Measurements from ENCODE around the gene FAM149B1.
"Not testable (repeated sequence)": the region's sequence is repeated elsewhere in the genome, so short reads cannot be mapped to it uniquely, and the experiment has no call there.

FAM149B1 gene

DNA sequence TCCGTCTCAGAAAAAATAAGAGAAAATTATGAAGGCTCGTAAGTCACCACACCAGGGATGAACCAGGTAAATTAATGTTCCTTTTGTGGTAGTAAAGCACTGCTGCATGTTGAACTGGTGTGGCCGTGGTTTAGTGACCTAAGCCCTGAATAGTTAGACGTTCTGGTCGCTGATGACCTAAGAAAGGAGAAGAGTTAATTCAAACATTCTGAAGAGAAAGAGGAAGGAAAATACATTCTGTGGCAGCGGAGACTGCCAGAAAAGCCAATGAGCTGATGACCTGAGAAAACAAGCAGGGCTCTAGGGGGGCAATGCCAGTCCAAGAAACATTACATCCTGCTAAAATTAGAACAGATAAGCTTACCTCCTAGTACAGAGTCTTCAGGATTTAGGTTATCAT lies 61.6 kb downstream of the FAM149B1 start:
- in situ Hi-C loops (cut with MboI; ENCODE audit: low sequenced_read_pairs), result no loop called here

DNA sequence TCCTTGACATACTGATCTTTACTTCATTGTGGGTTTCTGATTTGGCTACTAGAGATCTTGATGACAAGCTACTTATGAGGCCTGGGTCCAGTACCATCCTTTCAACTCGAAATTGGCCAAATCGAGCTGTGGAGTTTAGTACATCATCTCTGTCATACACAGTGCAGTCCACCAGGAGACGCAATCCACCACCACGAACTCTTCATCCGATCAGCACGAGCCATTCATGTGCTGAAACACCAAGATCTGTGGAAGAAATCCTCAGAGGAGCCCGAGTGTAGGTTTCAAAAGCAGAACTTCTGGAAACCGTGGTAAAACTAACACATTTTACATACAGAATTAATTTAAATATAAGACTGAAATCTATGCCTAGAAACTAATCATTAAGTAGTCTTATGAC lies 65.0 kb downstream of the FAM149B1 start:
- in situ Hi-C loops (cut with MboI; ENCODE audit: low sequenced_read_pairs), result no loop called here

DNA sequence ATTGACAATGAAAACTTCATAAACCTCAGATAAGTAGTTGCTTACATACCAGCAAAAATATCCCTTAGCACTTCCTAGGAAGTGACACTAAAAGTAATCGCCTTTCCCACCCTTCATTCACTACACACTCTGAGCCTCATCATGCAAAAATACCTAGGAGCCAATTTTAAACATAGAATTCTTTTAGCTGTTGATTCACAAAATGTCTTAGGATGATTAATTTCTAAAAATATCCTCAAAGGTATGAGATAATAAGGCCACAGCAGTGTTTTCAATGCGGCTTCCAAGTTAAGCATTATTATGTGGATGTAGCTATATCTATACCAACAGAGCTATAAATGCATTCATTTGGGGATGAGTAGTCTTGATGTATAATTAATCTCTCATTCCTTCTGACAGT lies 66.0 kb downstream of the FAM149B1 start:
- in situ Hi-C loops (cut with MboI; ENCODE audit: low sequenced_read_pairs), result no loop called here

DNA sequence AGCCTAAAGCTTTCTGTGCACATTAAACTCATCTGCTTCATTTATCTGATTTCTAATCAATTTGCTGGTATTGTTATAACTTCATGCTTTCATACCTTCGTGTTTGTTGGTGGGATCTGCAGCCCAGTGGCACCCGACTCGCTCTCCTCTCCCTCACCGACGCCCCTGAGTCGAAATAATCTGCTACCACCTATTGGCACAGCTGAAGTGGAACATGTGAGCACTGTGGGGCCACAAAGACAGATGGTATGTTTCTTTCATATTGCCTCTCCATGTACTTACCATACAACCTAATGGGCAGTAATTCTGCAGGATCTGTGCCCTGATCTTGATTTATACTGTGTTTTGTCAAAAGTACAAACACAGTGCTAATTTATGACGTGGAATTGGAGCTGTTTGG lies 66.8 kb downstream of the FAM149B1 start:
- in situ Hi-C loops (cut with MboI; ENCODE audit: low sequenced_read_pairs), result no loop called here

DNA sequence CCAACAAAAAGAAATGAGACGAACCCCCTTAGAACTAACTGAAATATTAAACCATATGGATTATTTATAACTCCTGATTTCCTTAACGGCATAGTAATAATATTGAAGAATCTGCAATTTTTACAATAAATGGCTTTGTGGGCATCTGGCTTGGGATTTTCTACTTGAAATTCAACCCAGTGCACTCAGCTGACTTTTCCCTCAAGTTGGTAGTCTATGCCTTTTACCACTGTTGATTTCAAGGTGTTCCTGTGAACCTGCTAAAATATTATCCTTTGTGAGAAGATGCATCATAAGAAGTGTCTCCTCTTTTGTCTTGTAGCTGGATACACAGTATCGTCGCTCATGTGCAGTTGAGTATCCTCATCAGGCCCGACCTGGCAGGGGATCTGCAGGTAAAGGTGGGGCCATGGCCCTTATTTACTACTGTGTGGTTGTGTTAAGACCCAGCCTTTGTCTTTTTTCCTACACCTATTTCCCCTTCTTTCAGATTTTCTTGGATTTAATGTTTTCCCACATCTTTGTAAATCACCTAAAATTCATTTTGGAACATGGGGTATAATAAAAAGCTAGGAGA lies 71.2 kb downstream of the FAM149B1 start:
- in situ Hi-C loops (cut with MboI; ENCODE audit: low sequenced_read_pairs), result no loop called here

DNA sequence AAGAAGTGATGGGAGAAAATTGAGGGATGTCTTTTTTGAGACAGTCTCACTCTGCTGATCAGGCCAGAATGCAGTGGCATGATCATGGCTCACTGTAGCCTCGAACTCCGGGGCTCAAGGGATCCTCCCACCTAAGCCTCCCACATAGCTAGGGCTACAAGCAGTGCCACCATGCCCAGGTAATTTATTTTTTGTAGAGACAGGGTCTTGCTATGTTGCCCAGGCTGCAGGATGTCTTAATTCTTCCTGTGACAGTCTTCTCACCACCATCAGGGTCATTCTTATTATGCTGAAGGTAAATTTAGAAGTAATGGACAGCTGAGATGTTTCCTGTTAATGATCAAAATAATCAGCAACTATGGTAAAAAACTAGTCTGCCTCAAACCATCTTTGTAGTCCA lies 72.0 kb downstream of the FAM149B1 start:
- in situ Hi-C loops (cut with MboI; ENCODE audit: low sequenced_read_pairs), result no loop called here

DNA sequence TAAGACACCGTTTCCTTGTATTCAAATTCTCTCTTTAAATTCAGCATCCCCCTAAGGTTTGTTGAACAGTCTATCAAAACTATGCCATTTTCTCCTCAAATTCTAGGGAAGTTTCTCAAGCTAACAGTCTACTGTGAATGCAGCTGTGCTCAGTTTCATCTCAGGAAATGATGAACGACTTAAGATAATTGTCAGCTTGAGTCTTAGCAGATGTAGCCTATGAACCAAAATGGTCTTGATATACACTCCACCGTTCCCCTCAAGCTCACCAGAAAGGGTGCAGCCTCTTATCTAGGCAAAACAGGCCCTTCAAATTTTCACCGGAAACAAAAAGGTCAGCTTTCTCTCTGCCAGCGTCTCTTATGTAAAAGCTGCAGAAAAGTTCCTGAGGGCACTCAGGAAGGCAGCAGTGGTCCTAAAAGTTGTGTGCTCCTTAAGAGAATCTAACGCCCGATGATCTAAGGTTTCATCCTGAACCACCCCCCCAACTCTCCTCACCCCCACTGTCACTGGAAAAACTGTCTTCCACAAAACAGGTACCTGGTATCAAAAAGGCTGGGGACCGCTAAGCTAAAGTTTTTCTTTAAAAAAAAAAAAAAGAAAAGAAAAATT lies 77.1 kb downstream of the FAM149B1 start:
- in situ Hi-C loops (cut with MboI; ENCODE audit: low sequenced_read_pairs), result no loop called here

DNA sequence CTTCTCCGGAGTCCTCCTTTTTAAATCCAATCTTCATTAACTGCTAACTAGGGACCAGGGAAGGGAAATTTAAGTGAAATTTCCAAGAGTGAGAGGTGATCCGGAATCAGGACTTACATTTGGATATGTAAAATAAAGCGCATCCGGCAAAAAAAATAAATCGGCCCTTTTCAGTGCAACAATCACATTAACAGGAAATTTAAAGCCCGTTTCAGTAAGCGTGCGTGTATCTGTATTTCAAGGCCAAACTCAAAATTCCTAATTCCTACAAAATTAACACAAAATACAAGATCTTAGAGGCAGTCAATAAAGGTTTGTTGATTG lies 78.4 kb downstream of the FAM149B1 start:
- in situ Hi-C loops (cut with MboI; ENCODE audit: low sequenced_read_pairs), result no loop called here

DNA sequence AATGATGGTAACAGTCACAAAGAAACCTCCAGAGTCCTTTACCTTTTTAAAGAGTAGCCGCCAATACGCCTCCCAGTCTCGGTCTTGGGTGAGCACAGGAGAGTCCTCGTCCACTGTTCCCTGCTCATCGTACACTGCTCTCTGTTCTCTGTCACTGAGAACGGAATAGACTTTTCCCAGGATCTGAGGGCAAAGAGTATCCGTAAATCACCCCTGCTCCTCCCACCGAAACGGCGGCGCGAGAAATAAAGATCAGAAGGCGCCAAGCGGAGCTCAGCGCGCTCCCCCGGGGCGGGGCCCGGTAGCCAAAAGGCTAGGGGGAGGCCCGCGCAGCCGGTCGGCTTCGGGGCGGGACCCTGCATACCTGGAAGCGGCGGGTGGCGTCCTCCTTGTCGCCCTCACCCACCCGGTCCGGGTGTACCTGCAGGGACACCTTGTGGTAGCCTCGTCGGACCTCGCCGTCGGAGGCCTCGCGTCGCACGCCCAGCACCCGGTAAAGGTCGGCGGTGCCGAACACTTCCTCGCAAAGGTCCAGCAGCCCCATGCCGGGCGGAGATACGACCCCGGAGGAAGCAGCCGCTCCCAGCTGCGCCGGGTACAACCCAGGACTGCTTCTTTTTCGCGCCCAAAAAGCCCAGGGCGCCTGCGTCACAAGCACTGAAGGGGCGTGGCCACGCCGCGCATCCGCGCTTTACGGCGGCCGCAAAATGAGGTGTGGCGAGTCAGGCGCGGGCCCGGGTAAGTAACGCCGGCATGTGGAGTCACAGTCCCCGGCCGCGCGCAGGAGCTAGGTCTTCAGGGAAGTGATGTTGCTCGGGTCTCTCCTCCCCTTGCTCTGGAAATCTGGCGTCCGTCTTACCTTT lies 79.0 kb downstream of the FAM149B1 start, which contains the start of gene DNAJC9:
Gene DNAJC9, minus strand, starts transcription at position 610 of the 863 bp plus-strand sequence. Its CDS starts 66 bp downstream, at position 544.
- in situ Hi-C loops (cut with MboI; ENCODE audit: low sequenced_read_pairs), result no loop called here

DNA sequence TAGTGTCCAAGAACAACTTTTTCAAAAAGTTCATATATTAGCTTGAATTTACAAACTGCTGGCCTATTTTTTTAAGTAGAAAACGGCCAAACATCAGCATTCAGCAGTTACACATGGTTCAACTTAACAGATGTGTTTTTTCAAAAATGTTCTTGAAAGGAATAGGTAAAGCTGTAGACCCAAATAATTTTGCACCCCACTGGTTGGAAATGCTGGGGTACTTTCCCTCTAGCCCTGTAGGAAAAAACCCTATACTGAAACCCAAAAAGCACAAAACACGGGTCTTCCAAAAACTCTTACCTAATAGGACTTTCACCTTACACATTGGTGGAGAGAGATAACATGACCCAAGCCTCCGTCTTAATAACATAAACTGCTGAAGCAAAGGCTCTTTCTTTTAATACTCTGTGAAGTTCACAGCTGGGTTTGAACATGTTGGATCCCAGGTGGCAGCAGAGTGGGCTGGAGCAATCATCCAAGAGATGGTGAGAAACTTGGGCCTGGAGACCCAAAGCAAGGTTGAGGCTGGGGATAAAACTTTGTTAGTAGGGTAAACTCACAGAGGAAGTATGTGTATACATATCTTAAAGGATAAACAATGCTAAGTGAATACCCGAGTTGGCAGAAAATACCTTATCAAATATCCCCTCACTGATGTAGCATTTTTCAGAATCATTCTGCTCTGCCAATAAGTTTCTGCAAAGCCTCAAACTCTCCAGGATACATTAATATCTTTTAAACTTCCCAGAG lies 79.8 kb downstream of the FAM149B1 start:
- in situ Hi-C loops (cut with MboI; ENCODE audit: low sequenced_read_pairs), result no loop called here

DNA sequence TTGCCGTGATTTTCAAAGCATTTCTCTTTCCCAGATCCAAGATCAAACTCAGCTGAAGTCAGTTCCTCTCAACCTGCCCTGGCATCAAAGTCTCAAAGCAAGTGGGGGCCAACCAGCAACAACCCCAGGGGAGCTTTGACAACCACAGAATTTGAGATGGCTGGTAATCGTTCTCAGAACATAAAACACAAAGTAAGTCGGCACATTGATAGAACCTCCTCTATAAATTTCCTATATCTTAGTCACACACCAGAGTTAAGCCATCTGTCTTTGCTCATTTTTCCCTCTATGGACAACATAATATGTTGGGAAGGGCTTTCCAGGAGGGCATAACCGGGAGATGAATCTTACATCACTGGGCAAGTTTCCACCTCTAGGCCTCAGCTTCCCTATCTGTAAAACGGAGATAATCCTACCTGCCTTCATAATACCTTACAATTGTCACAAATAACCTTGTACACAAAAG lies 80.4 kb downstream of the FAM149B1 start:
- in situ Hi-C loops (cut with MboI; ENCODE audit: low sequenced_read_pairs), result no loop called here

DNA sequence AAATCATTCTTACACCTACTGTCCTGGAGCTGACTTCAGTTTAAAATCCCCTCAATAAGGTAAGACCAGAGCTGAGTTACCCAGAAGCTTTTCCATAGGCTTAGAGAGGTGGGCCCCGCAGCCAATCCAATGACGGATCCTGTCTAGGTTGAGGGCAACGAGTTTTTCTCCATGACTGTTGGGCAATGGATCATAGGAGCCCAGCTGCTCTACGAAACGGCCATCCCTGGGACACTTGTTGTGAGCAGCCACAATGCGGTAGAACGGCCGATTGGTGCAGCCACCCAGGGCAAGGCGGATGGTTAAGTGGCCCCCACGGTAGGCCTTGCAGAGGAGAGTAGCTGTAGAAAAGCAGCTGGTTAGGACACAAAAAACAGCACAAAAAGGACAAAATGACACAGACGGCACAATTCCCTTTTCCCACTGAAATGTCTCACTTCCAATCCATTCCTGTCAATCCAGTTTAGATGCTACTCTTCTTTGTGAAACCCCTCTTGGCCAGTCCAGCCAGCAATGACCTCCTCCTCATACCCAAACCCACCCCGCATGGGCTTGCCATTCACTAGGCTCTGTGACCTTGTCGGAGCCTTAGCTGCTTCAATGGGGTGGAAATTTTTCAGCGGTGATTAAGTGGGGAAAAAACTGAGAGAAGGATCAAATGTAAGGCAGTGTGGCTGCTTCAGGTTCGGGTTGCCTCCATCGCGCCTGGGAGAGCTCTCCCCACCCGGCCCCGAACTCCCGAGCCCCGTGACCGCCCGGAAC lies 83.9 kb downstream of the FAM149B1 start:
- in situ Hi-C loops (cut with MboI; ENCODE audit: low sequenced_read_pairs), result no loop called here

DNA sequence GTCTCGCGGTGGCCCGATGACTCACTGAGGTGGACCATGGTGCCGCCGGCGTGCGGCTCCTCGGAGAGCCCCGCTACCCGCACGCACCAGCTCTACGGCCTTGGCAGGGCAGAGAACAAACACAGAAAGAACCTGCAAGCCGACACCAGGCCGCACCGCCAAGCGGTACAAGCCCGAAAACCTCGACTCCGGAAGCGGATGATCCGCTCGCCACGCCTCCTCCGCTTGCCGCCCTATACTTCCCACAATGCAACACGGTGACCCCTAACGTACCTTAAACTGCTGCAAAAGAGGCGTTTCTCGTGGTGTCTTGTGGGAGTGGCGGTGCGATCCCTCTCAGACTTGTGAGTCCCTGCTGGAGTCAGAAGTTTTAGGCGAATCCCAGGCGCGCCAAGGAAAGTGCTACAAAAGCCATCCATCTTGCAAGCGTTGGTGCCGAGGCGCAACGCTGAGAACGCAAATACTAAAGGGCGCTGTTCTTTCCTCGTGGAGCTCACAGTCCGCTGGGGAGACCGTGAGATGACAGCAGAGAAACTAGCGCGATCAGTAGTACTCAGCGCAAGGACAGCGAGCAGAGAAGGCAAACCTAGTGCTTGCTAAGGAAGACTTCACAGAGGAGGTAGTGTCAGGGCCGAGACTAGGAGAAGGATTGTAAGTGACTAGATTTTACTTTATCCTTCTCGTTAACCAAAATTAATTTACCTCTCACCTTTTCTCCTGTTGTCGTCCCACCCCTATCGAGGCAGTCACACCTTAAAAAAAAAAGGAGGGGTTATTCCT lies 84.7 kb downstream of the FAM149B1 start, which contains the start of gene MRPS16:
Gene MRPS16, minus strand, starts transcription at position 200 of the 780 bp plus-strand sequence. Its CDS starts 162 bp downstream, at position 38.
- in situ Hi-C loops (cut with MboI; ENCODE audit: low sequenced_read_pairs), result no loop called here

DNA sequence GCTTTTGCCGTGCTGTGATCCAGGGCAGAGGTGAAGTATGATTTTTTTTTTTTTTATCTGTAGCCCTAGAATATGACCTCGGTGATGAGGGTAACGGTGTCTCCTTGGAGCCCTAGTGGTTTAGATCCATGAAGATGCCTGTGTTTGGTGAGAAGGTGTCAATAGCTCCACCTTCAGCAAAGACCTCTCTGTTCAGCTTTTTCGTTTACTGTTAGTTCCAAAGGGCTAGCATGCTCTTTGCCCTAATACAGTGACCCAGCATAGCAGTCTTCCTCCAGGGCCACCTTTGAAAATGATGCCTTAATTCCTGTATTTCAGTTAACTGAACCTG lies 85.3 kb downstream of the FAM149B1 start:
- in situ Hi-C loops (cut with MboI; ENCODE audit: low sequenced_read_pairs), result no loop called here

DNA sequence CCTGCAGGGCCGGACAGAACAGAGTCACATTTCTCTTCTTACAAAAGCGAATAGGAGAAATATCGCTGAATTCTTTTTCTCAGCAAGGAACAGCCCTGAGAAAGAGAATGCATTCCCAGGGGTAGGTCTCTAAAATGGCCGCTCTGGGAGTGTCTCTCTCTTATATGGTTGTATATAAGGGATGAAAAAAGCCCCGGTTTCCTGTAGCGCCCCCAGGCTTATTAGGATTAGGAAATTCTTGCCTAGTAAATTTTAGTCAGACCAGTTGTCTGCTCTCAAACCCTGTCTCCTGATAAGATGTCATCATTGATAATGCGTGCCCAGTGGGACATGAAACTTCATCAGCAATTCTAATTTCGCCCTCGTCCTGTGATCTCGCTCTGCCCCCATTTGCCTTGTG lies 90.7 kb downstream of the FAM149B1 start:
- in situ Hi-C loops (cut with MboI; ENCODE audit: low sequenced_read_pairs), result not testable (repeated sequence)

DNA sequence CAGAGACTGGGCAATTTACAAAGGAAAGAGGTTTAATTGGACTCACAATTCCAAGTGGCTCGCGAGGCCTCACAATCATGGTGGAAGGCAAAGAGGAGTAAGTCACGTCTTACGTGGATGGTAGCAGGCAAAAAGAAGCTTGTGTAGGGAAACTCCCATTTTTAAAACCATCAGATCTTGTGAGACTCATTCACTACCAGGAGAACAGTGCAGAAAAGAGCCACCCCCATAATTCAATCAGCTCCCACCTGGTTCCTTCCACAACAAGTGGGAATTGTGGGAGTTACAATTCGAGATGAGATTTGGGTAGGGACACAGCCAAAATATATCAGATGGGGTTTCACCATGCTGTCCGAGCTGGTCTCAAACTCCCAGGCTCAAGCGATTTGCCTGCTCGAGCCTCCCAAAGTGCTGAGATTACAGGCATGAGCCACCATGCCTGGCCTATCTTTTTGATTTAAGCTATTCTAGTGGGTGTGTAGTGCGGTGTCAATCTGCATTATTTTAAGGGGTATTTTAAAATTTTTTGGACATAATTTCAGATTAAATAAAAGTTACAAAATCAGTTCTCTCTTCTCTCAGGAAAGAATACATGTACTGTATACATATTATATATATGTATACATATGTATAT lies 93.6 kb downstream of the FAM149B1 start:
- in situ Hi-C loops (cut with MboI; ENCODE audit: low sequenced_read_pairs), result no loop called here

DNA sequence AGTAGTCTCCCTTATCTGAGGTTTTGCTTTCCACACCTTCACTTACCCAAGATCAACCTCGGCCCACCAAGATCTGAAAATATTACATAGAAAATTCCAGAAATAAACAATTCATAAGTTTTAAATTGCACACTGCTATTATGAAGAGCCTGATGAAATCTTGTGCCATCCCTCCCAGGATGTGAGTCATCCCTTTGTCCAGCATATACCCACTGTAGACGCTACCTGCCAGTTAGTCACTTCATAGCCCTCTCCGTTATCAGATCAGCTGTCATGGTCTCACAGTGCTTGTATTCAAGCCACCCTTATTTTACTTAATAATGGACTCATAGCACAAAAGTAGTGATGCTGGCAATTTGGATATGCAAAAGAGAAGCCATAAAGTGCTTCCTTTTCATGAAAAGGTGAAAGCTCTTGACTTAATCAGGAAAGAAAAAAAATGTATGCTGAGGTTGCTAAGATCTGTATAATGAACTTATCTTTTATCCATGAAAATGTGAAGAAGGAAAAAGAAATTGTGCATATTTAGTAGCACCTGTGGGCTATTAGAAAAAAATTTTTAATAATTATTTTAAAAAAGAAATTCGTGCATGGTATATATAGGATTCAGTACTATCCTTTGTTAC lies 94.3 kb downstream of the FAM149B1 start:
- in situ Hi-C loops (cut with MboI; ENCODE audit: low sequenced_read_pairs), result no loop called here

DNA sequence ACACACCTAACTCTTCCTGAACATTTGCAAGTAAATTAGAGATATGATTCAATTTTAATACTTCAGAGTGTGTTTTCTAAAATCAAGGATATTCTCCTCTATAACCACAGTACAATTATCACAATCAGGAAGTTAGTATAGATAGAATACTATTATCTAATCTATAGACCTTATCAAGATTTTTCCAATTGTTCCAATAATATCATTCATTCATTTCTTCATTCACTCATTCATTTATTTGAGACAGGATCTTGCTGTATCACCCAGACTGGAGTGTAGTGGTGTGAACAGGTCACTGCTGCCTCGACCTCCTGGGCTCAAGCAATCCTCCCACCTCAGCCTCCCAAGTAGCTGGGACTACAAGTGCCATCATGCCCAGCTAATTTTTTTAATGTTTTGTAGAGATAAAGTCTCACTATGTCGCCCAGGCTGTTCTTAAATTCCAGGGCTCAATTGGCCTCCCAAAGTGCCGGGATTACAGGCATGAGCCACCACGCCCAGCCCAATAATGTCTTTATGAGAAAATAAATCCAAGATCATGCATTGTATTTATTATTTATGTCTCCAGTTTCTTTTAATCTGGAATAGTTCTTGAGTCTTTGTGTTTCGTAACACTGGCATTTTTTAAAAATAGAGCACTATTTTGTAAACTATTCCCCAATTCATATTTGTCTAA lies 95.1 kb downstream of the FAM149B1 start:
- in situ Hi-C loops (cut with MboI; ENCODE audit: low sequenced_read_pairs), result no loop called here

All from HL-60/S4 (cell line).